Ascending aorta (tissue), 2 donors: ENCODE data around the gene CABCOCO1. TPM values are rescaled to one million over a fixed set of nuclear protein-coding genes. Genes with fewer than 3 reads are reported as not detected.

Experiments used
- DNase-seq, 2 donors: peaks; one replicate each; pipeline ENCODE4 v3.0.0-alpha.2; 2019; ENCODE audit warnings: low spot score in 2 of 2
- H3K27ac ChIP-seq, 2 donors: fragments of 200-600 bp; sonication (generic); one replicate each; pipeline ENCODE4 v1.5.1; 2016 to 2017; ENCODE audit warnings: mild to moderate bottlenecking in 1 of 2
- H3K27me3 ChIP-seq: fragments of 200-600 bp; sonication (generic); one replicate; pipeline ENCODE4 v1.5.1; 2017
- H3K36me3 ChIP-seq, 2 donors: fragments of 200-600 bp; sonication (generic); one replicate each; pipeline ENCODE4 v1.5.1; 2016
- H3K4me1 ChIP-seq, 2 donors: fragments of 200-600 bp; sonication (generic); one replicate each; pipeline ENCODE4 v1.5.1; 2016 to 2017; ENCODE audit warnings: mild to moderate bottlenecking in 1 of 2
- H3K4me3 ChIP-seq, 2 donors: fragments of 200-600 bp; sonication (generic); one replicate each; pipeline ENCODE4 v1.5.1; 2016 to 2017; ENCODE audit warnings: mild to moderate bottlenecking in 1 of 2
- H3K9me3 ChIP-seq, 2 donors: fragments of 200-600 bp; sonication (generic); one replicate each; pipeline ENCODE4 v1.5.1; 2016
- intact Hi-C: fragments of 100-400 bp; cut with DNase I; formaldehyde crosslinking; loops from one replicate; pipeline ENCODE4 v1.15.1; 2023
- total RNA-seq: library from RNA; depleted of rRNA; stranded (reverse); fragments of >200 nt; gene quantifications from one replicate; pipeline ENCODE4 v1.1.0, GENCODE V29; 2016
- TF ChIP-seq, protein P1 (sequence below), 3 experiments: fragments of 200-600 bp in 2 of 3; fragments of 450-650 bp in 1 of 3; sonication (generic) in 2 of 3; IDR thresholded peaks; one replicate each; pipeline ENCODE4 v1.5.1; 2016 to 2019; ENCODE audit warnings: antibody characterized with exemption in 3 of 3, mild to moderate bottlenecking in 1 of 3, moderate library complexity in 1 of 3

The CABCOCO1 gene
- total RNA-seq, 1 donor from 2014 or later: not detected

GRCh38 chr10:61642676-61643075, 20.1 kb upstream of the CABCOCO1 start:
- Histone ChIP-seq H3K36me3 (no peaks in the 10 kb centered on the region), H3K27me3 (no peaks in the 10 kb centered on the region), H3K4me3 (peak overlapping the region in 1 of 2 donors; percentile 8), H3K9me3 (no peaks in the 10 kb centered on the region), H3K4me1 (no peaks in the 10 kb centered on the region), H3K27ac (no peak overlapping the region)
- TF ChIP-seq, protein P1, sequence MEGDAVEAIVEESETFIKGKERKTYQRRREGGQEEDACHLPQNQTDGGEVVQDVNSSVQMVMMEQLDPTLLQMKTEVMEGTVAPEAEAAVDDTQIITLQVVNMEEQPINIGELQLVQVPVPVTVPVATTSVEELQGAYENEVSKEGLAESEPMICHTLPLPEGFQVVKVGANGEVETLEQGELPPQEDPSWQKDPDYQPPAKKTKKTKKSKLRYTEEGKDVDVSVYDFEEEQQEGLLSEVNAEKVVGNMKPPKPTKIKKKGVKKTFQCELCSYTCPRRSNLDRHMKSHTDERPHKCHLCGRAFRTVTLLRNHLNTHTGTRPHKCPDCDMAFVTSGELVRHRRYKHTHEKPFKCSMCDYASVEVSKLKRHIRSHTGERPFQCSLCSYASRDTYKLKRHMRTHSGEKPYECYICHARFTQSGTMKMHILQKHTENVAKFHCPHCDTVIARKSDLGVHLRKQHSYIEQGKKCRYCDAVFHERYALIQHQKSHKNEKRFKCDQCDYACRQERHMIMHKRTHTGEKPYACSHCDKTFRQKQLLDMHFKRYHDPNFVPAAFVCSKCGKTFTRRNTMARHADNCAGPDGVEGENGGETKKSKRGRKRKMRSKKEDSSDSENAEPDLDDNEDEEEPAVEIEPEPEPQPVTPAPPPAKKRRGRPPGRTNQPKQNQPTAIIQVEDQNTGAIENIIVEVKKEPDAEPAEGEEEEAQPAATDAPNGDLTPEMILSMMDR (IDR thresholded peaks at IDR 0.05): no peak
- DNase-seq: no peak
- intact Hi-C loops: no loop called here

- Histone ChIP-seq H3K27me3 (no peaks in the 10 kb centered on the region), H3K27ac (no peak overlapping the region)
- intact Hi-C loops: no loop called here
Measured at GRCh38 chr10:61643316-61643751, 19.4 kb upstream of the CABCOCO1 start.

GRCh38 chr10:61653699-61654098, 9.0 kb upstream of the CABCOCO1 start:
- H3K9me3 ChIP-seq: no peaks in the 10 kb centered on the region
- H3K36me3 ChIP-seq: no peaks in the 10 kb centered on the region
- TF ChIP-seq, protein P1 (IDR thresholded peaks at IDR 0.05): no peak
- intact Hi-C loops: no loop called here
- H3K4me1 ChIP-seq: no peaks in the 10 kb centered on the region
- no peaks in the 10 kb centered on the region for H3K27me3 ChIP-seq
- H3K4me3 ChIP-seq: no peak overlapping the region
- no peak for DNase-seq
- no peak overlapping the region for H3K27ac ChIP-seq

More at GRCh38 chr10:61643316-61643751, 19.4 kb upstream of the CABCOCO1 start:
- no peaks in the 10 kb centered on the region for H3K9me3 ChIP-seq
- no peaks in the 10 kb centered on the region for H3K4me1 ChIP-seq
- TF ChIP-seq, protein P1 (IDR thresholded peaks at IDR 0.05): no peak
- H3K4me3 ChIP-seq: no peak overlapping the region
- no peak for DNase-seq
- no peaks in the 10 kb centered on the region for H3K36me3 ChIP-seq

DNA sequence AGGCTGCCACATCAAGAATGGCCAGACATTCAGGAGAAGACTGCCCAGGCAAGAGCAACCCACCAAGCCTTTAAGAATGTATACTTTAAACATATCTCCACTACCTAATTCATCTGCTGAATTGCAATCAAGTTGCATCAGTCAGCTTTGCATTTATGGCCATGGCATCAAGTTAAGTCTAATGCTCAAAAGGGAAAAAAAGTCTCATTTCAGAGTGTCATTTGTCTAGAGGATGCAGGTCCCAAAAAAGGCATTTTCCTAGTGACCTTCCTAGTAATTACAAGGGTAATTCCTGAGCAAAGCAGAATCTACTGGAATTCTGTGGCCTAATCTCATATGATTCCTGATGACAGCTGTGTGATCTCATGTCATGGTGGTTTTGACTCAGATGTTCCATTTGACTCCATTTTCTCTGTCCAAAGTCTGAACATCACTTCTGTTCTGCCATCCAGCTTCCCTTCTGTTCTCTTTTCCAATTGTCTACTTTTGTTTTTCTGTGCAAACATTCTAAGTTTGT, 7.3 kb upstream of the CABCOCO1 start:
- DNase-seq: no peak
- intact Hi-C loops: no loop called here
- TF ChIP-seq, protein P1 (IDR thresholded peaks at IDR 0.05): no peak
- Histone ChIP-seq H3K9me3 (no peaks in the 10 kb centered on the region), H3K4me3 (no peak overlapping the region), H3K27ac (no peak overlapping the region), H3K27me3 (no peaks in the 10 kb centered on the region), H3K36me3 (no peaks in the 10 kb centered on the region), H3K4me1 (no peaks in the 10 kb centered on the region)

DNA sequence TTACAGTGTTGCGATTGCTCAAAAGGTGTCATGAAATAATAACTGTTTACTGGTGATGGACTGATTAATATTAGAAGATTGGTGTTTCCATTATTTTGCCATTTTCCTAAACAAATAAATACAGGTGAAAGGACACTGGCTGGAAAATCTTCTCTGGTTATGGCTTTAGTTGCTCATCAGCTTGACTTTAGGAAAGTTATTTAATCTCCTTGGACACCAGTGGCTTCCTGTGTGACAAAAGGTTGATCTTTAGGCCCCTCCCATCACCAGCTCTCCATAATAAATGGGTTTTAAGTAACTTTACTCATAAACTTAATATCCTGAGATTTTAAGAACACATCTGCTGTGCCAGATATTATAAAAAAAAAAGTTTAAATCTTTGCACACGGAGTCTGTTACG, 737 bp downstream of the CABCOCO1 start:
- intact Hi-C loops: loop anchor here (5.0 kb wide), 1 partner anchor 51 kb away; no protein-coding TSS in a partner anchor

More for the DNA sequence above, 737 bp downstream of the CABCOCO1 start:
- Histone ChIP-seq H3K36me3 (no peaks in the 10 kb centered on the region), H3K27ac (peak overlapping the region in 1 of 2 donors; percentile 62), H3K27me3 (no peaks in the 10 kb centered on the region), H3K9me3 (no peaks in the 10 kb centered on the region), H3K4me3 (peak overlapping the region; percentile 62 to 69), H3K4me1 (no peaks in the 10 kb centered on the region)
- TF ChIP-seq, protein P1 (IDR thresholded peaks at IDR 0.05): no peak
- no peak for DNase-seq
